ENCODE data around the gene OR2L3. TPM values are rescaled to one million over a fixed set of nuclear protein-coding genes. Genes with fewer than 3 reads are reported as not detected.

Gene OR2L3
- total and polyA plus RNA-seq, 2 of the 4 experiments (the other 2 are of a cell fraction), result not detected

GRCh38 chr1:248029770-248030169, 16.9 kb upstream of the OR2L3 start, which contains the start of gene OR2L2:
Gene OR2L2 (plus strand): TSS chr1:248030070. CDS start chr1:248038268, 8,198 bp downstream.
- Histone ChIP-seq H3K36me3 (ENCODE audit: control insufficient read depth, insufficient read depth, low read length) (no peaks in the 10 kb centered on the region), H2BK20ac (ENCODE audit: low read depth, low read length) (no peak within 1 kb of the TSS), H3K23ac (ENCODE audit: low read depth, low read length) (no peak within 1 kb of the TSS), H2AK5ac (ENCODE audit: low read depth, low read length) (no peak within 1 kb of the TSS), H2BK15ac (ENCODE audit: low read depth, low read length) (no peak within 1 kb of the TSS), H3K27ac (ENCODE audit: insufficient read depth, low read length) (no peak within 1 kb of the TSS), H3K4ac (ENCODE audit: low read depth, low read length) (no peak within 1 kb of the TSS), H2BK5ac (ENCODE audit: low read depth, low read length, poor library complexity, severe bottlenecking) (no peak within 1 kb of the TSS), H4K5ac (ENCODE audit: low read depth, low read length) (no peak within 1 kb of the TSS), H3K56ac (ENCODE audit: extremely low read depth, insufficient read depth, low read length) (no peak within 1 kb of the TSS), H3K4me3 (ENCODE audit: insufficient read depth, low read depth, low read length) (no peak within 1 kb of the TSS), H3K79me1 (ENCODE audit: low read depth in 1 of 2, low read length in 2 of 2) (no peaks in the 10 kb centered on the region), H3K9me1 (ENCODE audit: insufficient read depth, low read length) (no peaks in the 10 kb centered on the region), H3K18ac (ENCODE audit: low read depth, low read length) (no peak within 1 kb of the TSS), H4K8ac (ENCODE audit: low read depth in 2 of 2, low read length in 2 of 2) (no peak within 1 kb of the TSS), H2AK9ac (replicated peaks; ENCODE audit: low read depth, low read length, poor library complexity) (no peak within 1 kb of the TSS), H3K27me3 (ENCODE audit: control insufficient read depth, insufficient read depth, low read length) (no peaks in the 10 kb centered on the region), H3K14ac (replicated peaks; ENCODE audit: low read depth, low read length) (no peak within 1 kb of the TSS), H3K4me2 (ENCODE audit: low read depth, low read length) (no peak within 1 kb of the TSS), H2BK120ac (ENCODE audit: low read depth, low read length) (no peak within 1 kb of the TSS), H4K20me1 (ENCODE audit: insufficient read depth, low read length) (no peaks in the 10 kb centered on the region), H3K4me1 (ENCODE audit: control insufficient read depth, insufficient read depth, low read length) (no peaks in the 10 kb centered on the region), H3K9me3 (ENCODE audit: control insufficient read depth, insufficient read depth, low read length) (peaks cover 7% of the 10 kb centered on the region), H3K9ac (ENCODE audit: low read depth, low read length) (no peak within 1 kb of the TSS), H2AFZ (replicated peaks; ENCODE audit: low read length, poor library complexity) (no peak within 1 kb of the TSS), H4K91ac (ENCODE audit: insufficient read depth, low read depth, low read length) (no peak within 1 kb of the TSS)
- WGBS, 2 experiments (ENCODE audit: extremely low coverage in 2 of 2, insufficient read length in 1 of 2), result no CpG with 5 or more reads among the region's 2 CpGs
- ATAC-seq (ENCODE audit: low read depth) (no peak), DNase-seq (no peak)
- intact Hi-C loops (cut with micrococcal nuclease) (no loop called here), dilution Hi-C loops (cut with HindIII; ENCODE audit: low sequenced_read_pairs, unreplicated experiment) (no loop called here), in situ Hi-C loops (cut with MboI; ENCODE audit: low sequenced_read_pairs) (no loop called here)
- no peak for TF ChIP-seq CEBPB (IDR thresholded peaks at IDR 0.05; ENCODE audit: low read depth, low read length)
- TF ChIP-seq FOS (IDR thresholded peaks at IDR 0.05; ENCODE audit: low read depth, low read length), result no peak
- no peak for TF ChIP-seq BHLHE40 (IDR thresholded peaks at IDR 0.05; ENCODE audit: low read depth, low read length)
- BruUV-seq (replicated peaks), result no TSS peak
- POLR2A ChIA-PET (ENCODE audit: unreplicated experiment), result no interaction called here
- CTCF ChIA-PET, result no interaction called here

Data from IMR-90 (cell line).